GM12801 (cell line): ENCODE results near the gene COMMD2.

Experiments used
- TF ChIP-seq, protein P1 (sequence below): IDR thresholded peaks from one replicate; pipeline ENCODE4 v1.5.1; 2011; ENCODE audit warnings: control low read depth; ENCODE audit not compliant: insufficient read length; ENCODE audit errors: extremely low read depth

COMMD2 gene

DNA sequence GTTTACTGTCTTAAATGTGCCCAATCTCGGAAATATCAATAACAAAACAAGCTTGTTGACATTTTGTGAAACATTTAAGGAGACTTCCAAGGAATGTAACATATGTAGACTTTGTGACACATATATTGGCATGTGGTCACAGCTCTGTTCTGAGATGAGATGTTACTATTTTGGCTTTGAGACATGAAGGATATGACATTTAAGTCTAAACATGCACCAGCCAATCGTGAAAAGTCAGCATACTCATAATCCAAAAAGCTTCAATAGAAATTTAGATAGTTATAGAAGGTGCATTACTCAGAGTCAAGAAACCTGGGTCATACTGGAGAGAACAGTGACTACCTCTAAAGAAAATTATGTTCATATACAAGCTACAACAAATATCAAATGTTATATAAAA is 13.4 kb downstream of the COMMD2 start:
- TF ChIP-seq, protein P1, sequence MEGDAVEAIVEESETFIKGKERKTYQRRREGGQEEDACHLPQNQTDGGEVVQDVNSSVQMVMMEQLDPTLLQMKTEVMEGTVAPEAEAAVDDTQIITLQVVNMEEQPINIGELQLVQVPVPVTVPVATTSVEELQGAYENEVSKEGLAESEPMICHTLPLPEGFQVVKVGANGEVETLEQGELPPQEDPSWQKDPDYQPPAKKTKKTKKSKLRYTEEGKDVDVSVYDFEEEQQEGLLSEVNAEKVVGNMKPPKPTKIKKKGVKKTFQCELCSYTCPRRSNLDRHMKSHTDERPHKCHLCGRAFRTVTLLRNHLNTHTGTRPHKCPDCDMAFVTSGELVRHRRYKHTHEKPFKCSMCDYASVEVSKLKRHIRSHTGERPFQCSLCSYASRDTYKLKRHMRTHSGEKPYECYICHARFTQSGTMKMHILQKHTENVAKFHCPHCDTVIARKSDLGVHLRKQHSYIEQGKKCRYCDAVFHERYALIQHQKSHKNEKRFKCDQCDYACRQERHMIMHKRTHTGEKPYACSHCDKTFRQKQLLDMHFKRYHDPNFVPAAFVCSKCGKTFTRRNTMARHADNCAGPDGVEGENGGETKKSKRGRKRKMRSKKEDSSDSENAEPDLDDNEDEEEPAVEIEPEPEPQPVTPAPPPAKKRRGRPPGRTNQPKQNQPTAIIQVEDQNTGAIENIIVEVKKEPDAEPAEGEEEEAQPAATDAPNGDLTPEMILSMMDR = no peak

DNA sequence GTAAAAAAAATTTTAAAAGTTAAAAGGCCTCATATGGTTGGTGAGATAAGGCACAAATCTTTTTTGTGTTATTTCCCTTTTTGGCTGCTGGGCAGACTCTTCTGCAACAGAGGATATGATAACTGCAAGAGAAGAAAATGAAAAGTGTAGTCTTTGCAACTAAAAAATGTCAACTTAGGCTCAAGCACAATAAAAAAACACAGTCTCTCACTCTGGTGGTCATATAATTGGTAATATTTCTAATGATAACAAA is 15.4 kb downstream of the COMMD2 start:
- TF ChIP-seq, protein P1 = no peak

DNA sequence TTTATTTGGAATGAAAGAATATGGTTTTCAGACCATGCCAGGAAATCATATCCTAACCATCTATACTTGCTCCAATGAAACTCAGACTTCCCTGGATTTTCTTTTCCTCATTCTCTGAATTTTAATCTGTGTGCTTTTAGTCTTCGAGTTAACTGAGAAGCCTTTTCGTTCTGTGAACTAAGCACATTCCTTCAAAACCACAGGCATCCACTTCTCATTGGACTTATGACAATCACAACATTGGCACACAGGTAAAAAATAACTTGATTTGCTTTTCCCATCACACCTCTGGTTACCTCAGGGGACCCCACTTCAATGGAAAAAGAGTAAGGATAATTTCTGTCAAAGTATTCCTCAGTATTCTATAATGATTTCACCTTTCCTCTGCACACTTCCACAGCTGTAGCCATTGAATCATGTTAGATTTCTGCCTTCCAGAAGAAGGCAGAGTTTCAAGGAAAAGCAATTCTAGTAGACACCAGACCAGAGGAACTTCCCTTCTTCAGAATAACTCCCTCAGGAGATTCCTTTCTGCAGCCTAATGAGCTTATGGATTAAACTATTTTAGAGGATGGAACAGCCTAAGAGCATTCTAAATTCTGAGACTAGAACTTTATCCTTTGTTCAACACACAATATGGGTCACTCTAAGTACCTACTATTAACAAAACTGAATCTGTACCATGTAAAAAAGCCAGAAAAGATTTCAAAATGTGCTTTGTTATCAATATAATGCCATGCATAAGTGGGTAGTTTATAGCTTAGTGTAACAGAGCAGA is 15.9 kb downstream of the COMMD2 start:
- TF ChIP-seq, protein P1 = no peak

DNA sequence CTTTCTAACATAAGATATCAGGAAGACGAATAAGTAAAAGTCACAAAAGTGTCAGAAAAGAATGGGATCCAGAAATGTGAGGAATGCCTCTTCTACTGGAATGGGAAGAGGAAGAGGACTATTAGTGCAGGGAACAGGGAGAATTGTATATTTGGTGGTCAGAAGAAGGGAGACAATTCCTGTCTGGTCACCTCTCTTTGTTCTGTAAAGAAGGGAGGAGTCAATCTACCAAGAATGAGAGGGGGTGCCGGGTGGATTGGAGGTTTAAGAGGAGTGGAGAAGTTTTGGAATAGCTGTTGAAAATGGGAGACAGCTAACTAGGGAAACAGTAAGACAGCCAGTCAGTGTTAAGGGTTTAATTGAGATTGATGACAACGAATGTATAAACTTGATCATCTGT is 20.1 kb downstream of the COMMD2 start:
- TF ChIP-seq, protein P1 = no peak

DNA sequence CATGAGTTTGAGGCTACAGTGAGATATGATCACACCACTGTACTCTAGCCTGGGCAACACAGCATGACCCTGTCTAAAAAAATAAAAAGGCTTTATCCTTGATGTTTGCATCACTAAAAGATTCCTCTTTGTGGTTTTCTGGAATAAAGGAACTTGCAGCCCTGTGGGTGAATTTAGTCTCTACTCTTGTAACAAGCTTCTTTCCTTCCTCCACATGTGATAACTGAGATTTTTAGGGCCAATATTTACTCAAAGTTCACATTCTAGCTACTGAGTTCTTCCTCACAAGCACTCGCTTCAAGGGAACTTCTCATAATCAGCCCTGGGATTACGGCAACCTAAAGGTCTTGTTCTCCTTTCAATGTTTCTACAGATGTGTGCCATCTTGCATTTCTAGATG is 24.6 kb downstream of the COMMD2 start:
- TF ChIP-seq, protein P1 = no peak

DNA sequence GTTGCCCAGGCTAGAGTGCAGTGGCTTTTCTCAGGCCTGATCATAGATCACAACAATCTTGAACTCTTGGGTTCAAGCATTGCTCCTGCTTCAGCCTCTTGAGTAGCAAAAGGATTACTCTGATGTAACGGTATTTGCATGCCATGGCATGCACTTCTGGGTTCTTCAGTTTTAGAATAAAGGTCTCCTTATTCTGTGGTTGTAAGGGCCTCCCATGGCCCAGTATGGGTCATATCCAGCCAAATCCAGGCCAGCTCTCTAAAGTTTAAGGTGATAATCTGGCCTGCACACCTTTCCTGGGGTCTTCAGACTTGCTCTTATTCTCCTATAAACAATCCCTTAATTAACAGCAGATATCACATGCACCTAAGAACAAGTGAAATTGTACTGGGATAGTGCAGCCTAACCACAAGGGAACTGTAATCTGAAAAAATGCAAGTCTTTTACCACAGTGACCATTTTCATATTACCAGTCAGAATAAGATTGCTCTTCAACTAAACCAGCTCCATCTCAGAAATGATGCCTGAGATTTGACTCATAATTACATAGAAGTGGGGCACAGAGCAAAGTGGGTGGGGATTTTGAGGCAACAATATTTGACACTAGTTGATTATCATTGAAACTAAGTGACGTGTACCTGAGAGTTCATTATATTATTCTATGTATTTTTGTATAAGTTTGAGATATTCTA is 25.4 kb downstream of the COMMD2 start:
- TF ChIP-seq, protein P1 = no peak

DNA sequence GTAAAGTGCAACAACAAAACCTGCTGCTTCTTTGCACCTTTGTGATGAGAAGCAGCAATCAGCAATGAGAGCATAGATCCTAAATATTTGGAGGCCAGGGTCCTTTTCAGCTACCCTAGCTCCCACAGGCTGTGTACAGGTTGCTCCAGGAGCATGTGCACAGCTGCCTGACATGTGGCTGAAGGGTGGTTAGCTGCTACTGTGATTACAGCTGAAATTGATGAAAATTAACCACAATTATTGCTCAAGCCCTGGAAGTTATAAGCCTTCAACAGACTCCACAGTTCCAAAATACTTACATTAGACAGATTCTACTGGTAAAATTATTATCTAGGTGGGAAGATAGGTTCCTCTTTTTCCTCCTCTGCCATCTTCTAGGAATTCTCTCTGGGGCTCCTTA is 28.5 kb downstream of the COMMD2 start:
- TF ChIP-seq, protein P1 = no peak
